Fibroblast of lung (primary cell): ENCODE data around the gene PACSIN2. TPM values are rescaled to one million over a fixed set of nuclear protein-coding genes. Genes with fewer than 3 reads are reported as not detected.

Source experiments
- DNase-seq, 2 donors: peaks; one replicate each; pipeline versions ENCODE4 v3.0.0 to v3.0.0-alpha.2; 2010; ENCODE audit warnings: low read depth in 2 of 2
- H2AFZ ChIP-seq: 2 replicates; pipeline ENCODE4 v1.5.1; 2012; ENCODE audit warnings: low read length, control low read depth, inconsistent platforms
- H3K27ac ChIP-seq: 2 replicates; pipeline ENCODE4 v1.5.1; 2011; ENCODE audit warnings: low read length, control low read depth; ENCODE audit not compliant: insufficient read depth
- H3K27me3 ChIP-seq: 2 replicates; pipeline ENCODE4 v1.5.1; 2011; ENCODE audit warnings: mild to moderate bottlenecking, low read length; ENCODE audit not compliant: control insufficient read depth, insufficient read depth
- H3K36me3 ChIP-seq: 2 replicates; pipeline ENCODE4 v1.5.1; 2011; ENCODE audit warnings: low read length; ENCODE audit not compliant: control insufficient read depth, insufficient read depth
- H3K4me1 ChIP-seq: 2 replicates; pipeline ENCODE4 v1.5.1; 2011; ENCODE audit warnings: low read length; ENCODE audit not compliant: control insufficient read depth, insufficient read depth; ENCODE audit errors: extremely low read depth
- H3K4me2 ChIP-seq: 2 replicates; pipeline ENCODE4 v1.5.1; 2011; ENCODE audit warnings: low read length, control low read depth; ENCODE audit not compliant: insufficient read depth; ENCODE audit errors: extremely low read depth
- H3K4me3 ChIP-seq, 4 experiments: fragments of 200-600 bp in 1 of 4; sonication (generic) in 1 of 4; replicated peaks in 1 of 4; 2 replicates each; pipeline ENCODE4 v1.5.1; 2011 to 2016; ENCODE audit warnings: low read length in 4 of 4, low read depth in 3 of 4, mild to moderate bottlenecking in 3 of 4, control low read depth in 2 of 4, inconsistent platforms in 1 of 4, mixed read lengths in 1 of 4; ENCODE audit not compliant: insufficient read depth in 1 of 4; ENCODE audit errors: control extremely low read depth in 1 of 4
- H3K79me2 ChIP-seq: 2 replicates; pipeline ENCODE4 v1.5.1; 2012; ENCODE audit warnings: mild to moderate bottlenecking, low read length, inconsistent platforms; ENCODE audit not compliant: control insufficient read depth, insufficient read depth
- H3K9ac ChIP-seq: 2 replicates; pipeline ENCODE4 v1.5.1; 2011; ENCODE audit warnings: mild to moderate bottlenecking, low read length, control low read depth; ENCODE audit not compliant: insufficient read depth
- H3K9me3 ChIP-seq: 2 replicates; pipeline ENCODE4 v1.5.1; 2012; ENCODE audit warnings: low read depth, low read length; ENCODE audit not compliant: control insufficient read depth, insufficient read depth
- H4K20me1 ChIP-seq: 2 replicates; pipeline ENCODE4 v1.5.1; 2011; ENCODE audit warnings: low read length; ENCODE audit not compliant: control insufficient read depth, insufficient read depth; ENCODE audit errors: extremely low read depth
- EZH2 ChIP-seq: IDR thresholded peaks from 2 replicates; pipeline ENCODE4 v1.5.1; 2012; ENCODE audit warnings: low read length, control low read depth, mild to moderate bottlenecking; ENCODE audit errors: missing control alignments
- polyA plus RNA-seq, 2 donors: library from polyadenylated mRNA; depleted of rRNA in 1 of 2; stranded (reverse) in 1 of 2; unstranded in 1 of 2; fragments of >200 nt; gene quantifications; 2 replicates each; pipeline ENCODE4 v1.2.1, GENCODE V29; 2011 to 2012; ENCODE audit warnings: missing spikeins in 1 of 2
- total RNA-seq: library from RNA; depleted of rRNA; stranded (reverse); fragments of >200 nt; gene quantifications from 2 replicates; pipeline ENCODE4 v1.2.1, GENCODE V29; 2014
- TF ChIP-seq, protein P1 (sequence below), 2 donors: IDR thresholded peaks in 1 of 2; conservative IDR thresholded peaks in 1 of 2; 1 replicate in 1 of 2; 2 replicates in 1 of 2; pipeline ENCODE4 v1.5.1; 2011 to 2012; ENCODE audit warnings: low read length in 2 of 2, control low read depth in 1 of 2, inconsistent platforms in 1 of 2, low read depth in 1 of 2, mild to moderate bottlenecking in 1 of 2

PACSIN2 gene
- total and polyA plus RNA-seq, 2 donors (not counting 1 experiment from before 2014, with no cell fraction given), result 30.1 to 41.4 TPM

DNA sequence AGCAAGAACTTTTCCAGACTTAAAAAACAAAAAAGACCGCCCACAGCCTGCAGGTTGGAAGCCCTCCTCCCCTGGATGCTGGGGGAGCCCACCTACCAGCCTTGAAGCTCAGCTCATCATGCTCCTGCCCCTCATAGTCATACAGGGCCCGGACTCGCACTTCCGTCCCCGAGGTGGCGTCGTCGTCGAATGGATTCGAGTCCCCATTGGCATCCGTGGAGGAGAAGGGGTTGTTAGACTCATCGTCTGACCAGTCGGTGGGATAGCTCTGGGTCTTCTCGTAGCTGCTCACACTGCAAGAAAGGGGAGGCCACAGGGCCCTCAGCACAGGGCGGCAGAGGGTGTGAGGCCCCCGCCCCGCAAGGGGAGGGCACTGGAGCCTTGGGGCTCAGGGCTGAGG, 138.9 kb downstream of the PACSIN2 start:
- Histone ChIP-seq H2AFZ (no peak overlapping the region), H3K4me3 (no peak overlapping the region), H3K27ac (no peak overlapping the region), H3K9ac (no peak overlapping the region), H3K27me3 (no peaks in the 10 kb centered on the region), H3K79me2 (no peaks in the 10 kb centered on the region), H3K4me1 (no peaks in the 10 kb centered on the region), H3K9me3 (no peaks in the 10 kb centered on the region), H3K4me2 (no peak overlapping the region), H4K20me1 (no peaks in the 10 kb centered on the region), H3K36me3 (peaks cover 21% of the 10 kb centered on the region)
- no peak for DNase-seq
- TF ChIP-seq, protein P1, sequence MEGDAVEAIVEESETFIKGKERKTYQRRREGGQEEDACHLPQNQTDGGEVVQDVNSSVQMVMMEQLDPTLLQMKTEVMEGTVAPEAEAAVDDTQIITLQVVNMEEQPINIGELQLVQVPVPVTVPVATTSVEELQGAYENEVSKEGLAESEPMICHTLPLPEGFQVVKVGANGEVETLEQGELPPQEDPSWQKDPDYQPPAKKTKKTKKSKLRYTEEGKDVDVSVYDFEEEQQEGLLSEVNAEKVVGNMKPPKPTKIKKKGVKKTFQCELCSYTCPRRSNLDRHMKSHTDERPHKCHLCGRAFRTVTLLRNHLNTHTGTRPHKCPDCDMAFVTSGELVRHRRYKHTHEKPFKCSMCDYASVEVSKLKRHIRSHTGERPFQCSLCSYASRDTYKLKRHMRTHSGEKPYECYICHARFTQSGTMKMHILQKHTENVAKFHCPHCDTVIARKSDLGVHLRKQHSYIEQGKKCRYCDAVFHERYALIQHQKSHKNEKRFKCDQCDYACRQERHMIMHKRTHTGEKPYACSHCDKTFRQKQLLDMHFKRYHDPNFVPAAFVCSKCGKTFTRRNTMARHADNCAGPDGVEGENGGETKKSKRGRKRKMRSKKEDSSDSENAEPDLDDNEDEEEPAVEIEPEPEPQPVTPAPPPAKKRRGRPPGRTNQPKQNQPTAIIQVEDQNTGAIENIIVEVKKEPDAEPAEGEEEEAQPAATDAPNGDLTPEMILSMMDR (conservative IDR thresholded peaks at IDR 0.05 in 1 of 2, IDR thresholded peaks at IDR 0.05 in 1 of 2; ENCODE audit: low read depth in 1 of 2, low read length in 2 of 2), result no peak
- TF ChIP-seq EZH2, result no peak

DNA sequence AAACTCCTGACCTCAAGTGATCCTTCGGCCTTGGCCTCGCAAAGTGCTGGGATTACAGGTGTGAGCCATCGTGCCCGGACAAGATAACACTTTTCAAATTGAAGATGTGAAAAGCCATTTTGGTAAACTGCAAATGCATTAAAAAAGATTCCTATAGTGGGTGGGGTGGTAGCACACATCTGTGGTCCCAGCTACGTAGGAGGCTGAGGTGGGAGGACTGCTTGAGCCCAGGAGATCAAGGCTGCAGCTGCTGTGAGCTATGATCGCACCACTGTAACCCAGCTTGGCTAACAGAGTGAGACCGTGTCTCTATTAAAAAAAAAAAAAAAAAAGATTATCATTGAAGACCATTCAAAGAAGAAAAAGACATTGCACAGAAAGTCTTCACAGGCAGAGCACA, 140.9 kb downstream of the PACSIN2 start:
- H2AFZ ChIP-seq, result no peak overlapping the region
- no peak overlapping the region for H3K4me2 ChIP-seq
- no peak overlapping the region for H3K9ac ChIP-seq
- H3K9me3 ChIP-seq, result no peaks in the 10 kb centered on the region
- TF ChIP-seq, protein P1 (conservative IDR thresholded peaks at IDR 0.05 in 1 of 2, IDR thresholded peaks at IDR 0.05 in 1 of 2; ENCODE audit: low read depth in 1 of 2, low read length in 2 of 2), result no peak
- TF ChIP-seq EZH2, result no peak
- no peaks in the 10 kb centered on the region for H3K4me1 ChIP-seq
- H3K36me3 ChIP-seq, result peaks cover 17% of the 10 kb centered on the region
- H3K27me3 ChIP-seq, result no peaks in the 10 kb centered on the region
- no peak overlapping the region for H3K4me3 ChIP-seq
- no peak for DNase-seq
- no peaks in the 10 kb centered on the region for H4K20me1 ChIP-seq
- no peaks in the 10 kb centered on the region for H3K79me2 ChIP-seq
- no peak overlapping the region for H3K27ac ChIP-seq

DNA sequence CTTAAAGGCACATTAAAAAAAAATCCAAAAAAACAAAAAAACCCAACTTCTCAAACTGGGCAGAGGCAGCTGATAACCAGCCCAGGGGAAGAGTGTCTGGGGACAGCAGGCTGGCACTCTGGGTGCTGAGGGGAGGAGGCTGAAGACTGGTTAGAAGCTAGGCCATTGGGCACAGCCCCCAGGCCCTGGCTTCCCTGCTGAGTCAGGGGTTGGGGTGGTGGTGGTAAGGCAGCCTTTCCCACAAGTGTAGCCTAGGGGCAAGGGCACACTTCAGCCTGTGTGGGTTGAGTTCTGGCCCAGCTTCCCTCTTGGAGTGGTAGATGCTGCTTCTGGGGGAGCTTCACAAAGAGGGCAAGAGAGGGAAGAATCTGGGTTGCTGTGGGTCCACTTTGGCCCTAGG, 141.6 kb downstream of the PACSIN2 start:
- no peak overlapping the region for H3K27ac ChIP-seq
- H3K36me3 ChIP-seq, result peaks cover 11% of the 10 kb centered on the region
- no peak overlapping the region for H3K4me2 ChIP-seq
- no peaks in the 10 kb centered on the region for H3K27me3 ChIP-seq
- H3K9ac ChIP-seq, result no peak overlapping the region
- no peak overlapping the region for H3K4me3 ChIP-seq
- no peaks in the 10 kb centered on the region for H3K79me2 ChIP-seq
- no peaks in the 10 kb centered on the region for H3K9me3 ChIP-seq
- no peak for DNase-seq
- no peaks in the 10 kb centered on the region for H3K4me1 ChIP-seq
- H4K20me1 ChIP-seq, result no peaks in the 10 kb centered on the region
- TF ChIP-seq, protein P1 (conservative IDR thresholded peaks at IDR 0.05 in 1 of 2, IDR thresholded peaks at IDR 0.05 in 1 of 2; ENCODE audit: low read depth in 1 of 2, low read length in 2 of 2), result no peak
- no peak for TF ChIP-seq EZH2
- H2AFZ ChIP-seq, result no peak overlapping the region
